ENCODE results near the gene FBXL16. TPM values are rescaled to one million over a fixed set of nuclear protein-coding genes. Genes with fewer than 3 reads are reported as not detected.

The FBXL16 gene
- total and polyA plus RNA-seq, 9 of the 15 experiments (the other 6 are each of a cell fraction or from before 2014, with no cell fraction given): 0.21 to 8.2 (median 1.7) TPM

DNA sequence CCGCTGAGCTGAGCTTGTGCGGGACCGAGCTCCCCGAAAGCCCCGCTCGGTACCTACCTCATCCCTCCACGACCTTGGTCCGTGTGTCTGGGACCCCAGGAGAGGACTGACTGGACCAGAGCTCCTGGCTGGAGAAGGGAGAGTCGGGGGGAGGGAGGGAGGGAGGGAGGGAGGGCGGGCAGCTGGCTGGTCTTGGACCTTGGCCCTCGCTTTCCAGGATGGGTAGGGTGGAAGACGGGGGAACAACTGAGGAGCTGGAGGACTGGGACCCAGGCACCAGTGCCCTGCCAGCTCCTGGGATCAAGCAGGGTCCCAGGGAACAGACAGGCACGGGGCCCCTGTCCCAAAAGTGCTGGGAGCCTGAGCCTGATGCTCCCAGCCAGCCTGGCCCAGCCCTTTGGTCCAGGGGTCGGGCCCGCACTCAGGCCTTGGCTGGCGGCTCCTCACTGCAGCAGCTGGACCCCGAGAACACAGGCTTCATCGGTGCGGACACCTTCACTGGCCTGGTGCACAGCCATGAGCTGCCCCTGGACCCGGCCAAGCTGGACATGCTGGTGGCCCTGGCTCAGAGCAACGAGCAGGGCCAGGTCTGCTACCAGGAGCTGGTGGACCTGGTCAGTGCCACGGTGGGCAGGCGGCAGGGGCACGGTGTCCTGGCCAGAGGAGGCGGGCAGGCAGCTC is 29.6 kb downstream of the FBXL16 start:
- intact Hi-C loops (cut with micrococcal nuclease): loop anchor here (5.0 kb wide), 1 partner anchor 39 kb away; the partner anchor contains the start of gene METTL26

More for the DNA sequence above, 29.6 kb downstream of the FBXL16 start:
- no TSS peak for BruUV-seq (replicated peaks)
- Histone ChIP-seq H3K4me2 (ENCODE audit: insufficient read depth, low read length) (peak overlapping the region; percentile 79), H3K9me3 (replicated peaks; ENCODE audit: control insufficient read depth, insufficient read depth, low read depth, low read length) (no peaks in the 10 kb centered on the region), H3K9ac (ENCODE audit: insufficient read depth in 1 of 2, low read depth in 2 of 2, low read length in 2 of 2) (peak overlapping the region; percentile 32 to 93; a peak in 3 of 4 replicates), H3K9me1 (ENCODE audit: control insufficient read depth, insufficient read depth, low read length) (no peaks in the 10 kb centered on the region), H3K27me3 (ENCODE audit: control insufficient read depth in 2 of 2, insufficient read depth in 2 of 2, low read length in 2 of 2) (no peaks in the 10 kb centered on the region), H3K4me1 (replicated peaks in 1 of 2; ENCODE audit: control insufficient read depth in 2 of 2, insufficient read depth in 2 of 2, low read length in 2 of 2) (peaks cover 22 to 96% of the 10 kb centered on the region in 2 experiments), H2AFZ (ENCODE audit: low read depth, low read length) (peak overlapping the region; percentile 65), H3K79me2 (ENCODE audit: control insufficient read depth, insufficient read depth, low read length) (peaks cover 14% of the 10 kb centered on the region), H3K36me3 (ENCODE audit: control insufficient read depth, insufficient read depth, low read length) (peaks cover 43% of the 10 kb centered on the region), H4K20me1 (replicated peaks; ENCODE audit: control insufficient read depth, insufficient read depth, low read length) (peaks cover 8% of the 10 kb centered on the region; the same call in 1 of the 2 replicates), H3K4me3 (peak overlapping the region; percentile 52), H3K27ac (ENCODE audit: extremely low read depth, low read depth, low read length) (peak overlapping the region; percentile 72; the same call in 2 of the 3 replicates)
- FAIRE-seq (no peak), ATAC-seq (no peak), DNase-seq (ENCODE audit: extremely low read depth in 1 of 4, low spot score in 3 of 4) (no peak)
- CTCF ChIA-PET (ENCODE audit: low intra/inter-chr PET ratio): no interaction called here
- WGBS (ENCODE audit: insufficient coverage, low coverage, missing lambda C conversion rate): 47% methylated on average over 17 of the region's 25 CpGs
- in situ Hi-C loops (cut with MboI): loop anchor here (10.0 kb wide), 1 partner anchor 281 kb away; the partner anchor contains the start of gene NME4
- POLR2A ChIA-PET: interaction anchor here (0.7 to 1.7 kb wide), 6 partner anchors 8 to 280 kb away, joined by 3 to 6 read pairs (median 4); partner anchors contain the start of gene JMJD8
- TF ChIP-seq FIP1L1 (IDR thresholded peaks at IDR 0.05; ENCODE audit: low read depth, low read length, poor library complexity, severe bottlenecking) (peak; percentile 71), KAT7 (CRISPR knock-in tag; IDR thresholded peaks at IDR 0.05; ENCODE audit: borderline replicate concordance) (0 out of 2 replicates have a peak, but pooled peaks have one; percentile 6), RBM14 (IDR thresholded peaks at IDR 0.05; ENCODE audit: borderline replicate concordance, insufficient read depth, low read depth, low read length) (0 out of 2 replicates have a peak, but pooled peaks have one; percentile 47), ZNF75A (CRISPR knock-in tag; IDR thresholded peaks at IDR 0.05) (no peak)
- TF ChIP-seq, protein P1, sequence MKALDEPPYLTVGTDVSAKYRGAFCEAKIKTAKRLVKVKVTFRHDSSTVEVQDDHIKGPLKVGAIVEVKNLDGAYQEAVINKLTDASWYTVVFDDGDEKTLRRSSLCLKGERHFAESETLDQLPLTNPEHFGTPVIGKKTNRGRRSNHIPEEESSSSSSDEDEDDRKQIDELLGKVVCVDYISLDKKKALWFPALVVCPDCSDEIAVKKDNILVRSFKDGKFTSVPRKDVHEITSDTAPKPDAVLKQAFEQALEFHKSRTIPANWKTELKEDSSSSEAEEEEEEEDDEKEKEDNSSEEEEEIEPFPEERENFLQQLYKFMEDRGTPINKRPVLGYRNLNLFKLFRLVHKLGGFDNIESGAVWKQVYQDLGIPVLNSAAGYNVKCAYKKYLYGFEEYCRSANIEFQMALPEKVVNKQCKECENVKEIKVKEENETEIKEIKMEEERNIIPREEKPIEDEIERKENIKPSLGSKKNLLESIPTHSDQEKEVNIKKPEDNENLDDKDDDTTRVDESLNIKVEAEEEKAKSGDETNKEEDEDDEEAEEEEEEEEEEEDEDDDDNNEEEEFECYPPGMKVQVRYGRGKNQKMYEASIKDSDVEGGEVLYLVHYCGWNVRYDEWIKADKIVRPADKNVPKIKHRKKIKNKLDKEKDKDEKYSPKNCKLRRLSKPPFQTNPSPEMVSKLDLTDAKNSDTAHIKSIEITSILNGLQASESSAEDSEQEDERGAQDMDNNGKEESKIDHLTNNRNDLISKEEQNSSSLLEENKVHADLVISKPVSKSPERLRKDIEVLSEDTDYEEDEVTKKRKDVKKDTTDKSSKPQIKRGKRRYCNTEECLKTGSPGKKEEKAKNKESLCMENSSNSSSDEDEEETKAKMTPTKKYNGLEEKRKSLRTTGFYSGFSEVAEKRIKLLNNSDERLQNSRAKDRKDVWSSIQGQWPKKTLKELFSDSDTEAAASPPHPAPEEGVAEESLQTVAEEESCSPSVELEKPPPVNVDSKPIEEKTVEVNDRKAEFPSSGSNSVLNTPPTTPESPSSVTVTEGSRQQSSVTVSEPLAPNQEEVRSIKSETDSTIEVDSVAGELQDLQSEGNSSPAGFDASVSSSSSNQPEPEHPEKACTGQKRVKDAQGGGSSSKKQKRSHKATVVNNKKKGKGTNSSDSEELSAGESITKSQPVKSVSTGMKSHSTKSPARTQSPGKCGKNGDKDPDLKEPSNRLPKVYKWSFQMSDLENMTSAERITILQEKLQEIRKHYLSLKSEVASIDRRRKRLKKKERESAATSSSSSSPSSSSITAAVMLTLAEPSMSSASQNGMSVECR (CRISPR knock-in tag; IDR thresholded peaks at IDR 0.05): 0 out of 2 replicates have a peak, but pooled peaks have one; percentile 10

Data from K562 (cell line).